Aorta (tissue), 5 donors: Measurements from ENCODE around the gene TNXB. TPM values are rescaled to one million over a fixed set of nuclear protein-coding genes. Genes with fewer than 3 reads are reported as not detected.

ENCODE experiments used
- ATAC-seq: fragments of 200-7000 bp; cut with Tn5 transposase; one replicate; pipeline ENCODE4 v1.9.1; 2022; ENCODE audit warnings: moderate library complexity; ENCODE audit not compliant: low FRiP score
- DNase-seq, 2 donors: peaks; one replicate each; pipeline ENCODE4 v3.0.0-alpha.2; 2020
- H3K27ac ChIP-seq, 2 donors: one replicate each; pipeline ENCODE4 v1.5.1; 2013; ENCODE audit warnings: low read length in 2 of 2, mild to moderate bottlenecking in 2 of 2, moderate library complexity in 2 of 2, control low read depth in 1 of 2, inconsistent platforms in 1 of 2, low read depth in 1 of 2
- H3K27me3 ChIP-seq, 2 donors: one replicate each; pipeline ENCODE4 v1.6.1; 2013; ENCODE audit warnings: control low read depth in 1 of 2, low read length in 1 of 2, mild to moderate bottlenecking in 1 of 2, moderate library complexity in 1 of 2; ENCODE audit not compliant: insufficient read depth in 2 of 2, control insufficient read depth in 1 of 2
- H3K36me3 ChIP-seq, 2 donors: one replicate each; pipeline ENCODE4 v1.6.1; 2013; ENCODE audit warnings: control low read depth in 1 of 2, low read length in 1 of 2, mild to moderate bottlenecking in 1 of 2; ENCODE audit not compliant: insufficient read depth in 2 of 2, control insufficient read depth in 1 of 2
- H3K4me1 ChIP-seq, 2 donors: one replicate each; pipeline ENCODE4 v1.6.1; 2013; ENCODE audit warnings: low read length in 2 of 2, control low read depth in 1 of 2, mild to moderate bottlenecking in 1 of 2, moderate library complexity in 1 of 2; ENCODE audit not compliant: insufficient read depth in 2 of 2, control insufficient read depth in 1 of 2
- H3K4me3 ChIP-seq, 2 donors: one replicate each; pipeline ENCODE4 v1.5.1; 2013; ENCODE audit warnings: low read length in 2 of 2, control low read depth in 1 of 2, mild to moderate bottlenecking in 1 of 2
- H3K9me3 ChIP-seq: one replicate; pipeline ENCODE4 v1.6.1; 2013; ENCODE audit warnings: mild to moderate bottlenecking, low read length; ENCODE audit not compliant: control insufficient read depth
- WGBS, 2 donors: extraction: QIAGEN DNeasy Blood & Tissue Kit; methylation state at CpG; one replicate each; pipeline ENCODE4 v1.1.7; 2013; 5-methylcytosine and 5-hydroxymethylcytosine counted together
- intact Hi-C, 2 donors: fragments of 100-400 bp; cut with DNase I; formaldehyde crosslinking; loops; one replicate each; pipeline versions ENCODE4 v1.14.2 to v1.15.0; 2022
- polyA plus RNA-seq, 2 donors: library from polyadenylated mRNA; stranded (reverse); fragments of 200-250 nt; gene quantifications; one replicate each; pipeline ENCODE4 v1.2.3, GENCODE V29; 2013
- total RNA-seq, 2 donors: library from RNA; stranded (reverse); fragmentation: NEBNext Ultra II Directional; extraction: Animal tissue kit (Norgen Biotek cat#: 25700); gene quantifications; one replicate each; pipeline ENCODE4 v1.2.1, GENCODE V29; 2021
- donor health status: healthy with polysubstance abuse.
- donor health status: Bipolar disorder and iron deficiency.
- donor health status: DM: no; HTN: no; CAD: no.
- donor health status: DM: no; HTN: no; CAD: no.
- donor health status: DM: yes; HTN: yes; CAD: no.

The TNXB gene
- total and polyA plus RNA-seq, 4 donors = 11.1 to 441 (median 116) TPM

GRCh38 chr6:32151863-32152768 lies 43.0 kb upstream of the TNXB start, which contains the start of gene PRRT1:
TSS of gene PRRT1 (minus strand) at chr6:32151939. CDS start at chr6:32151827, 112 bp downstream.
- 6 to 7% methylated on average over 12 to 20 of the region's 24 CpGs for WGBS, 2 donors
- peak in 1 of 2 donors; percentile 49 for DNase-seq
- peak within 1 kb of the TSS in 1 of 2 donors; percentile 18 for H3K27ac ChIP-seq
- intact Hi-C loops = no loop called here
- H3K36me3 ChIP-seq = no peaks in the 10 kb centered on the region
- H3K4me1 ChIP-seq = peaks cover 0 to 3% of the 10 kb centered on the region in 2 donors
- H3K9me3 ChIP-seq = no peaks in the 10 kb centered on the region
- peak within 1 kb of the TSS; percentile 61 to 83 for H3K4me3 ChIP-seq
- H3K27me3 ChIP-seq = no peaks in the 10 kb centered on the region
- ATAC-seq = no peak

GRCh38 chr6:32151181-32151862 lies 42.2 kb upstream of the TNXB start:
- no peak overlapping the region for H3K27ac ChIP-seq
- intact Hi-C loops = no loop called here
- peak in 1 of 2 donors; percentile 22 for DNase-seq
- H3K27me3 ChIP-seq = no peaks in the 10 kb centered on the region
- H3K36me3 ChIP-seq = no peaks in the 10 kb centered on the region
- WGBS, 2 donors = 15 to 17% methylated on average over 8 of the region's 8 CpGs
- no peak for ATAC-seq
- no peaks in the 10 kb centered on the region for H3K9me3 ChIP-seq
- peak overlapping the region; percentile 61 to 83 for H3K4me3 ChIP-seq
- peaks cover 0 to 3% of the 10 kb centered on the region in 2 donors for H3K4me1 ChIP-seq

GRCh38 chr6:32149932-32150870 lies 41.1 kb upstream of the TNXB start:
- intact Hi-C loops = no loop called here
- DNase-seq (peak in 1 of 2 donors; percentile 35), ATAC-seq (no peak)
- Histone ChIP-seq H3K27me3 (no peaks in the 10 kb centered on the region), H3K27ac (no peak overlapping the region), H3K4me3 (no peak overlapping the region), H3K4me1 (peaks cover 0 to 3% of the 10 kb centered on the region in 2 donors), H3K9me3 (no peaks in the 10 kb centered on the region), H3K36me3 (no peaks in the 10 kb centered on the region)
- 50 to 55% methylated on average over 51 to 55 of the region's 55 CpGs for WGBS, 2 donors

GRCh38 chr6:32149092-32149755 lies 40.1 kb upstream of the TNXB start:
- peak; percentile 33 to 73 for DNase-seq
- Histone ChIP-seq H3K27me3 (no peaks in the 10 kb centered on the region), H3K36me3 (no peaks in the 10 kb centered on the region), H3K9me3 (no peaks in the 10 kb centered on the region), H3K4me3 (no peak overlapping the region), H3K4me1 (no peaks in the 10 kb centered on the region), H3K27ac (no peak overlapping the region)
- no peak for ATAC-seq
- intact Hi-C loops = no loop called here
- 75 to 80% methylated on average over 47 of the region's 47 CpGs for WGBS, 2 donors

- intact Hi-C loops = no loop called here
- Histone ChIP-seq H3K9me3 (no peaks in the 10 kb centered on the region), H3K27ac (no peak overlapping the region), H3K4me1 (no peaks in the 10 kb centered on the region), H3K36me3 (no peaks in the 10 kb centered on the region), H3K27me3 (no peaks in the 10 kb centered on the region), H3K4me3 (no peak overlapping the region)
- no peak for ATAC-seq
- DNase-seq = peak; percentile 82 to 89
- WGBS, 2 donors = 61 to 63% methylated on average over 38 to 39 of the region's 39 CpGs
Measured at GRCh38 chr6:32148289-32149091, 39.4 kb upstream of the TNXB start.

- no peak for ATAC-seq
- DNase-seq = peak; percentile 17 to 27
- intact Hi-C loops = no loop called here
Measured at GRCh38 chr6:32147401-32148132, 38.4 kb upstream of the TNXB start.

GRCh38 chr6:32146687-32147086 lies 37.5 kb upstream of the TNXB start:
- WGBS, 2 donors = 27 to 34% methylated on average over 4 of the region's 4 CpGs
- Histone ChIP-seq H3K9me3 (no peaks in the 10 kb centered on the region), H3K4me1 (no peaks in the 10 kb centered on the region), H3K27me3 (no peaks in the 10 kb centered on the region), H3K36me3 (no peaks in the 10 kb centered on the region), H3K4me3 (no peak overlapping the region), H3K27ac (no peak overlapping the region)
- no peak for ATAC-seq
- DNase-seq = no peak
- intact Hi-C loops = no loop called here

More at GRCh38 chr6:32147401-32148132, 38.4 kb upstream of the TNXB start:
- Histone ChIP-seq H3K36me3 (no peaks in the 10 kb centered on the region), H3K27me3 (no peaks in the 10 kb centered on the region), H3K27ac (no peak overlapping the region), H3K4me3 (no peak overlapping the region), H3K9me3 (no peaks in the 10 kb centered on the region), H3K4me1 (no peaks in the 10 kb centered on the region)
- WGBS, 2 donors = 90% methylated on average over 4 of the region's 4 CpGs
